Measurements from ENCODE around the gene ST6GAL2.

The ST6GAL2 gene

DNA sequence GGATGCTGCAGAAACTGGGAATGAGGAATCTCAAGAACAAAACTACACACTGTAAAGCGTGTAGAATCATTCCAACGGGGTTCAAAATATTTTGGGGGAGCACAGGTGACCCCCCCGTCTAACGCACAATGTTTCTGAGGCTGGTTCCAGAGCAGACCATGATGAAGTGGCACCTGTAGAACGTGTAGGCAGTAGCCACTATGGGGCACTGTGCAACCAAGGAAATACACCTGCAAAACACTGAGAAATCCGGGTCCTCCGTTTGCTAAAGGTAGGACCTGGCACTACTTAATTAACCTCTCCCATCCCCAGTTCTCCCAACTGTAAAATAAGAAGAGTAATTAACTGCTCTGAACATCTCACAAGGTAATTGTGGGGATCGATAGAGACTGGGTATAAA lies 22.6 kb downstream of the ST6GAL2 start:
- DNase-seq, result no peak

DNA sequence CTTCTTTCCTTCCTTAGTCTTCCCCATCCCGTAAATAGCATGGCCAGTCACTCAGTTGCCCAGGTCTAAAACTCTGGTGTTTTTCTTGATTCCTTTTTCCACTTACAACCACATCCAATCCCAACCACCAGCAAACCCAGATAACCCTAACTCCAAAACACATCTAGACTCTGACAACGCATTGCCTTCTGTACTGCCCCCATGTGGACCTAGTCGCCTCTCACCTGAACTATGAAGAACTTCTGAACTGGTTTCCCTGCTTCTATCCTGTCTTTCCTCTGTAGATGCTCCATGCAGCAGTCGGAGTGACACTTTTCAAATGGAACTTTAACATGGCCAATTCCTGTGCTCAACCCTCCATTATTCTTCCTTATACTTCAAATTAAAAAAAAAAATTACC lies 26.5 kb downstream of the ST6GAL2 start:
- no peak for DNase-seq

DNA sequence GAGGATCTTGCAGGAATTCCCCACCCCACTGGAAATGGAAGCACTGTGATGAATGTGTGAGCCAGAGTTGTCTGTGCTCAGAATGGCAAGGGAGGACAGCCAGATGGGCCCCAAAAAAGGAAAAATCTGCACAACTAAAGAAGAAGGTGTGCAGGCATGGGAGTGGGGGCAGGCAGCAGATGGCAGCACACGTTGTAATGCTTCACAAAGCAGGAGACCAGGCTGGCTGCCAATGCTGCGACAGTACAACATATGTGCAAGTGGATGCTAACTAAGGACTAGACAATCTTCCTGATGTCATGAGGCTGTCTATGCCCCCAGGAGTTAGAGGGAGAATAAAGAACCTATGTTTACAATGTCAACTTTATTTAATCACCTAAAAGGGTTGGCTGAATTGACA lies 27.2 kb downstream of the ST6GAL2 start:
- DNase-seq, result peak; percentile 11

DNA sequence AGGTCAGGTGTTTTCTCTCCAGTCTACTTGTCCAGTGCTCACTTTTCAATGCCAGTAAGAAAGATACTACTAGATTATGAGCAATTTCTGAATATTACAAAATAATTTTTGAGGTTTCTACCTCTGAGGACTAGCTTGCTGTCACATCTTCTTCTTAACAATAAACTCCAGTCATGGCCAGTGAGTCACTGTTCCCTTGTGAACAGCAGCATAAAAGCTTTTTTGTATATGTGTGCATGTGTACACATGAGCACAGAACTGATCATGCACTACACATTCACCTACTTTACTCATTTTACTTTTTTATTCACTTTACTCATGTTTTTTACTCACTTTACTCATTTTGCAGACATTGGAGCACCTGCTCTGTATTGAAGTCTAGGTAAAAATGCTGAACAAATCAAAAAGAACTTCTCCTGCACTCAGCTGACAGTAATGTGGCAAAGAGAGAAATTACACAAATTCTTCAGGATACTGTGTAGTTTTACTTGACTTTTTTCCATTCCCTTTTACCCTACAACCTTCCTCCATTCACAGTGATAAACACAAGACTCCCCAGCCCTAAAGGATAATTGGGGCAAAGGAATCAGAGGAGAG lies 28.0 kb downstream of the ST6GAL2 start:
- DNase-seq, result no peak

DNA sequence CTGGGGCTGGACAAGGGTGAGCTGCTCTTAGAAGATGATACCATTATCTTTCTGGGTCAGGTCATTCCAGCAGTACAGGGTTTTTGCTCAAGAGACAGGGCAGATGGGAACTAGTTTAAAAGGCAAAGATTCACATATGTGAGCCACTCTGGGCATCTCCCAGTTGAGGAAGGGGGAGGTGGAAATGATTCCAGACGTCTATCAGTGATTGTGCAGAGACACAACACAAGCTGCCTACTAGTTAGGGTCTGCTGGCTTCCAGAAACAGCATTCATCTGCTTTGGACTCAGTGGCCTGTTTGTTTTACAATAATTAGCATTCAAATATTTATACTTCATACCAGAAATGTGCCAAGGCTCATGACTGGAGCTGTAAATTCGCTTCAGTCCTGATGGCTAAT lies 32.3 kb downstream of the ST6GAL2 start:
- peak; percentile 78 for DNase-seq

DNA sequence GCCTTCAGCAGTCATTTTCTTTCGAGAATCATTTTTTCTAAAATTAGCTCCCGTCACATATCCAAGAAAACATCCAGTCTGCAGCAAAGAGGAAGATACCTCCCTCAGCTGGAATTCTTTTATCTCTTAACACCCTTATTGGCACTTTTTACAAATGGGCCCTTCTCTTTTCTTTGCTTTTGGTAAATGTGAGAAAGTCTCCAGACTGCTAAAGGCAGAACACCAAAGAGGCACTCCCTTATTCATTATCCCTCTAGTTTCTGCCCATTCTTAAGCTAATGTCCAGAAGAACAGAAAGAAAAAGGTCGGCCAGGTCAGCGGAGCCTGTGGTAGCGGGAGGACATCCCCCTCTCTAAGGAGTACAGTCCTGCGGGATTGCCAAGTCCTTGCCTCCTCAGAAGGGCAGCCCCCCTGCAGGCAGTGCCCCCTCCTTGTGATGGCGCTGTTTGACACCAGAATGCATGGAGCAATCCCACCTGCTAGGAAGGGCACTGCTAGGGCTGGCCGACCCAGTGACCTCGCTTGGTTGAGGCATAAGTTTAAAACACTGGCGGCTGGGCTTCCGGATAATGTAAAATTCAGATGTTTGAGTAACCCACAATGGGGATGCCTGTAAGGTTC lies 34.0 kb downstream of the ST6GAL2 start:
- DNase-seq, result no peak

DNA sequence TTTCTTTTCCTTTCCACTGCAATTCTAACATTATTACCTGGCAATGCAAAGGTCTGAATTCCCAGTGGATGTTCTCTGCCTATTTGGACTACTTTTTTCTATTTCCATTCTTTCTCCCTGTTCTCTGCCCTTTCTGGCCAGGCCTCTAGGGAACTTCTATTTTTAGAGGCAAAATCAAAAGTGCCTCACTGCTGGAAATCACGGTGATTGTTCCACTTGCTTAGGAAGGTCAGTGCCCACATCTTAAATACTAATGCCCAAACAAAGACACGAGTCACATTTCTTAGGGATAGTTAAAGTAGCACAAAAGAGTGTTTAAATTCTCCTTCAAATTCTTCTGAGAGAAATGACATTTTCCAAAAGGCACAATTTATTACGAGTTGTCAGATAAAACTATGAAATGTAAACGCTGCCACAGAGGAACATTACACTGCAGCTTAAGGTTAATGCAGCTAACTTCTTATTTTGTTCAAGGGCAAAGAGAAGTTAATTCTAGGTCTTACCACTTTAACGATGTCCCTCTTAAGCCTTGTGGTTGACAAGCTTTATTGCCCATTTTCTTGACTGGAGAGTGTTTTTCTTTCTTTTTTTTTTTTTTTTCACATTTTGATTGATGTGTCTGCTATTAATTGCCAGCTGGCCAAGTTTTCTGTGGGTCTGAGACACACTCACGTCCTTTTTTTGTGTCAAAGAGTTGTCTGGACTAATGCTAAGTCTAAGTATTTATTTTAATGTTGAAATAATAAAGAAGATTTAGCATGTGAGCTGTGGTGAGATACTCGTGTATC lies 34.7 kb downstream of the ST6GAL2 start:
- DNase-seq, result no peak

DNA sequence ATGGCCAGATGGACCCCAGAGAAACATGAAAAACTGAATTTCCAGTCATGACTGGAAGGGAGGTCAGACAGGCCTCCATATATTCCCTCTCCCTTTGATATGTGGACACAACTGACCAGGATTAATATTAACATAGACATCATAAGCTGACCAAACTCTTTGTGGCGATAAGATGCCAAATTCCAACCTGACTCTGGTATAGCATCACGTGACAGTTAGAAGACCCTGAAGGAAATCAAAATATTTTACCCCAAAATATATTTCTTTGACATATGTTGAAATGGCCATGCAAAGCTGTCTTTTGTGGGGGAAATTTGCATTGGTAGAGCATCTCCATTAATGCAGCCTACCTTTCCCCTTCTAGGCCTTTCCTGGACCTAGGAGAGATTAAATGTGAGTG lies 36.7 kb downstream of the ST6GAL2 start:
- DNase-seq, result no peak

DNA sequence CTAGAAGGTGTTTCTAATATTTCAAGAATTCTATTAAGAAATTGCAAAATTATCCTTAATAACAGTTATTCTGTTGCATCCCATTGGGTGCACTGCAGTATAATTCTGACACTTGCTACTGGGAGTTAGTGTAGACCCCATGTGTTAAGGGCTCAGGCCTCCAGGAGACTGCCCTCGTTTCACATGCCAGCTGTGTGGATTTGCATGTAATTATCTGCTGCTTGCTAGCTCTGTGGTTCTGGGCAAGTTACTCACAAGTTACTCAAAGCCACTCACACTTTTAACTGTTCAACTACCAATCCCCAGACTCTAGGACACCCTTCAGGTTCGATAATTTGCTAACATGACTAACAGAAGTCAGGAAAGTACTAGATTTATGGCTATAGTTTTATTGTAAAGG lies 38.6 kb downstream of the ST6GAL2 start:
- no peak for DNase-seq

DNA sequence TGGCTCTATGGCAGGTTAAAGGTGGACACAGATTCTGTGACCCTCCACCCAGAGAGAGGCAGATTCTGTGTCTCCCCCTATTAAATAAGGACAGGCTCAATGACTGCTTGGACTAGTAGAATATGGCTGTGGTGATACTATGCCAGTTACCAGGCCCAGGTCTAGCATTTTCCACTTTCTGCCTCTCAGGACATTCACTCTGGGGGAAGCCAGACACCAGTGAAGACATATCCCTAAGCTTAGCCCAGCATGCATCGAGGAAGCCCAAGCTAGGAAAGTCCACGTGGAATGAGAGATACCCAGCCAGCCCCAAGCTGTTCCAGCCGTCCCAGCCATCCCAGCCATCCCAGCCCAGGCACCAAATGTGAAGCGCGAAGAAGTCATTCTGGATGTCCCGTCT lies 40.3 kb downstream of the ST6GAL2 start:
- no peak for DNase-seq

DNA sequence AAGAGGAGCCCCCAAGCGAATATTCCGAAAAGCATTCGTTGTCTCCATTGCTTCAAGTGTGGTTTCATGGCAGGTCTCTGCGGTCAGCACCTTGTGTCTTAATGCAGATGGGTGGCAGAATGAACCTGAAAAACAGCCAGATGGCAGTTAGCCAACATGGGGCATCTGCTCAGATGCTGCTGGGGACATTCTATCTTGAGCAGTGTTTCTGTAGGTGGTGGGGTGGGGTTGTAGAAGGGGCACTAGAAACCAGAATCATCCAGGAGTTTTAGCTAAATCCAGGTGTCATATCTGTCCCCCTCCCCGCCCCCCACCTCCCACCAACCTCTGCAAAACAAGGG lies 42.1 kb downstream of the ST6GAL2 start:
- peak; percentile 36 for DNase-seq

DNA sequence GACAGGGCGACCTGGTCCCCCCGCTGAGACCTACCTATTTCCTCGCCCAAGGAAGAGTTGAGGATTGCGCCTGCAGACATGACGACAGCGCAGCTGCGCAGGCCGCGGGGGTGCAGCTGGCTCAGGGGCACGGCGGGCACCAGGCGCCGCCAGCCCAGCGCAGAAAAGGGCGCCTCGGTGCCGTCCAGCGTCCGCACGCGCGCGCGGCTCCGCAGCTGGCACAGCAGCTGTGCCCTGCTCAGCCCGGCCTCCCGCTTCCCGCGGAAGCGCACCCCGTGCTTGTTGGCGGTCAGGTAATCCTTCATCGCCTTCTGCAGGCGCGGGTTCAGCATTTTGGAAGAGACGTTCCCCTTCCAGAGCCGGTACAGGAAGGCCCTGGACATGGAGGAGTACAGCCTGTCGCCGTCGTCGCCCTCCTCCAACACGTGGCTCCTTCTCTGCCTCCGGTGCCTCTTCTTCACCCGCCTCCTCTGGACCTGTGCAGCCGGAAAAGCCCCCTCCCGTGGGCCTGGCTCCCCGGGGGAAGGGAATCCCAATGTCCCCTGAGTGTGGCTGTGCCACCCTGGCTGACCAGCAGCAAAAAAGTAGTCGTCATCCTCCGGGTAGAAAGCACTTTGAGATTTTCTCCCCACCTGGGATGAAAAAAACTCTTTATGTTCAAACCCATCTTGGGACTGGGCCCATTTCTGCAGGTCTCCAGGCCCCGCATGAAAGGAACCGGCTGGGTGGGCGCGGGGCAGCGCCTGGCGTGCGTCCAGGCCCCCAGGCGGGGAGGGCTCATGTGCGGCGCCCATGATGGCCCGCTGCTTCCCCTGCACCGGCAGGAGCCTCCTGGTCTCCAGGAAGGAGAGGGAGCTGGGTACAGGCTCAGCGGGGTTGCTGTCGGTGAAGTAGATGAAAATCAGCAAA lies 42.7 kb downstream of the ST6GAL2 start:
- no peak for DNase-seq

DNA sequence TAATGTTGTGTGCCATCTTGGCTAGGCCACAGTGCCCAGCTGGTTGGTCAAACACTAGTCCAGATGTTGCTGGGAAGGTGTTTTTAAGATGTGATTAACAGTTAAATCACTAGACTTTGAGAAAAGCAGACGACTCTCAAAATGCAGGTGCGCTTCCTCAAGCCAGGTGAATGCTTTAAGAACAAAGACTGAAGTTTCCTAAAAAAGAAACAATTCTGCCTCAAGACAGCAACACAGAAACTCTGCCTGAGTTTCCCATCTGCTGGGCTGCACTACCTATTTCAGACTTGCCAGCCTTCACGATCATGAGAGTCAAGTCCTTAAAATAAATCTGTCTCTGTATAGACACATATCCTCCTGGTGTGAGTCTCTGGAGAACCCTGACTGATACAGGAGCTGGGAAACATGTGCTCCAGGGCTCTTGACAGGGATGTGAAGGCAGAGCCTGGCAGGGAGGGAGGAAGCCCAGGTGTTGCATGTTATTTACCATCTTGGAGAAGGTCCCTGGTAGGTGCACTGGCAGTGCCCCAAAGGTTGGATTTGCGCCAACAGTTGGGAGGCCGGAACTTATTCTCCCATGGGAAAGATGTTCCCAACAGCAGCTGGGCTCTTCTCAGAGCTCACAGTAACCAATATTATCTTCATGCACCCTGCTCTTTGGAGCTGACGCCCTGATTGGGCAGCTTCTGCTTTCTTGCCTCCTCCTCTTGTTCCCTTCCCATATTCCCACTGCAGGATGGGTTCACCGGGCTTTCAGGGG lies 43.9 kb downstream of the ST6GAL2 start:
- DNase-seq, result peak; percentile 18

DNA sequence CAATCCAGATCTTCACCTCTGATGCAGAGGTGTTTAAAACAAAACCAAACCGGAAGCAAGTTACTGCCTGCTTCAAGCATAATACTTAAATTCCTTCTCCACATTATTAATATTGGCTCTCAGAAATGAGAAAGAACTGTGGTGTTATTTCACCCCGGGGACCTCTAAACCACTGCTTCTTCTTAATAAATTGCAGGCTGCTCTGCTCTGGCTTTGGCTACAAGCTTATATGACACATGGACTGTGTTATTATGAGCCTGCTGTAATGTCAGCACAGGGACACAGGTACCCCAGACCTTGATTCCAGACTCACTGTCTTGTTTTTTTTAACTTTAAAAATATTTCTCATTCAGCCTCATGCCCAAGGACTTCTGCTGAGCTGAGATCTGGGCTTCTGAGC lies 45.1 kb downstream of the ST6GAL2 start:
- DNase-seq, result no peak

DNA sequence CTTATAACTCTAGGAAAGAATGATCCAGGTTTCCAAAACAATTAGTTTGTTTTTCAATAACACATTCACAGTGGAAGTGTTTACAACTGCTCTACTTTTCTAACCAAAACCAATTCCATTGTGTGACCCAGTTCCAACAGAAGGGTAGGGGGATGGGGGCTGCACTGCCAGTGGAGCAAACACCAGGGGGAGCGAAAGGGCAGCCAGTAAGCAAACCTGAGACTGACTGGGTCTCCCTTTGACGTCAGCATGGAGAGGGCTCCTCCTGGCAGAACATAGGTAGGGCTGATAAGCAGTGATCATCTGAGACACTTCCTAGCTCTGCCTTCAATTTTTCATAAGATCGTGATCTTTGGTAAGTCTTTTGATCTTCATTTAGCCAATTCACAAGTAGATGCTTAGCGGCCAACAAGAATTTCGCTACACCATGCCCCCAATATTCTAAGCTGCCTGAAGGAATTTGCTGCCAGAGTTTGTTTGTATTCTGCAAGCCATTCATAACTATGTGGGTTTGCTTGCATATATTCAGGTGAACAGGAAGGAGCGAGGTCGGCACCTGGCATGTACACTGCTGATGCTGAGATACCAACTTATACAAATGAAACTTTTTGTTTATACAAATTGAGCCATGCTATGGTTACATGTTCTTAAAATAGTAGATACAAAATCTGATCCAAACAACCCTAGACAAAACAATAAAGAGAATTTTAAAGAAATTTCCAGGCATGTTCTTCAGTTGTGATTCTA lies 45.9 kb downstream of the ST6GAL2 start:
- DNase-seq, result peak; percentile 57

DNA sequence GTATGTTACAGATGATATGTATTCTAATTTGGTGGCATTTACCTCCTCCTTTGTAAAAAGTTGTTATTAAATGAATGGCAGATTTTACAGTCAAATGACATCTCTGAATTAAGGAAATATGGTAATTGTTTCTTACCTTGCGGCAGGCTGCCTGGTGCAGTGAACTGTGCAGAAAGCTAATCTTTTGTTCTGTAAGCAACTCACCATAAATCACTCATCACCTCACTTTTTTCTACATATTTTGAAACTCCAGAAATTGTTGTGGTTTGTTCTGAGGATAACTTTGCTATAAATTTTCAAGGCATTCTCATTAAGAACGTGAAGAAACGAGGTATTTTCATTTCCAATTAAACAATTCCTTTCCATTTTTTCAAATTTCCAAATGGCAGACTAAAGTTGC lies 52.7 kb downstream of the ST6GAL2 start:
- no peak for DNase-seq

DNA sequence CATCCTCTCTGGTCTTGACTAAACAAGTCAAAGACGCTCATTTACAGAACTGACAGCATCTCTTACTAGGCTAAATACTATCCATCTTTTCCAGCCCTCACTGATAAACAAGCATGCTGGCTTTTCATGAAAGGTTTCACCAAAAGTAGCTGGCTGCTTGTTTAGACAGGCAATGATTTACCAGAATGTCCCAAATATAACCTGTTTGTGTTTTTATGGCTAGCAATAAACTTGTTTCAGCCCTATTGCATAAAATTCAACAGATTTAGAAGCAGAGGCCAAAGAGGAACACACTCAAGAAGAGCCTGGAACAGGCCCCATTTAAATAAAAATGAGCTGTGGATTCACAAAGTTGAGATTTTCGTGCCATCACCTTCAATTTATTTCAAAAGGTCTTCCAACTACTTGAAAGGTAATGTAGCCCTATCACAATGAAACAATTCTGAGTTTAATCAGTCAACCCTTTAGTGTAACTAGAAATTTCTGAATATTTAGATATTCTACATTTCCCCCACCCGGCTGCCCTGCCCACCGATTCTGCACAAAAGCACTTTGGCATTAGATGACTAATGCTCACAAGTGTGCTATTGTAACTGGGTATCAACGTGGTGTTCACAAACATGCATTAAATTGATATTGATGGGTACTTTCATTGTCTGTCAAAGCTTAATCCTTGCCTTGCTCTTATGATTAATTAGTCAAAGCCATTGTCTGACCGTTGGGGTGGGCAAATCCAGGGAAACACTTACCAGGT lies 54.0 kb downstream of the ST6GAL2 start:
- DNase-seq, result no peak

DNA sequence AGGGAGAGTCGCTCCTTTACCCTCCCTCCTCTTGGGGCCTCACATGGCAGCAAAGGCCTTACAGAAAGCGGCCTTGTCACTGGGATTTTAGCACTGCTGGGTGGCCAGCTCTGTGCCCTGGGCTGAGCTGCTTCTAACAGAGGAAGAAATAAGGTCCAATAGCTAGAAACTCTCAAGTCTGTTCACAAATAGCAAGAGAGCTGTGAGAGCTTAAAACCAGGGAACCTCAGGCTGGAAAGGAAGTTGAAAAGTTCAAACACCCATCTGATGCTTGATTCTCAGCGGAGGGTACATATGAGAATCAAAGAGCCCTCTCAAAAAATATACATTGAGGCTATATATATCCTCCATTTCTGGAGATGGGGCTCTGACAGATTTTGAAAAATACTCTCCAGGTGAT lies 54.7 kb downstream of the ST6GAL2 start:
- no peak for DNase-seq

DNA sequence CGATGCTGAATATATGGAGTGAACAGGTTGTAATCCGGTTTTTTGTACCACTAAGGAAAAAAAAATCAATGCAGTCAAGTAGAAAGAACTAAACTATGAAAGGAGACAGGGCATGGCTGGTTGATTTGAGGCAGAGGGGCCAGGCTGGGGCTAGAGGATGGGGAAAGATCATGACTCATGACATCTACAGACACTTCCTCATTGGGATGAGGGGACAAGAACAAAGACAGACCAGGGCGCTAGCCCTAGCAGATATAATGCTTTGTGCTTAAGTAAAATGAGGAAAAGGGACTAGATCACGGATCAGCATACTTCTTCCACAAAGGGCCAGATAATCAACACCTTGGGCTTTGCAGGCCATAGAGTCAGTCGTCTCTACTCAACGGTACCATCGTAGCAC lies 55.8 kb downstream of the ST6GAL2 start:
- DNase-seq, result no peak

DNA sequence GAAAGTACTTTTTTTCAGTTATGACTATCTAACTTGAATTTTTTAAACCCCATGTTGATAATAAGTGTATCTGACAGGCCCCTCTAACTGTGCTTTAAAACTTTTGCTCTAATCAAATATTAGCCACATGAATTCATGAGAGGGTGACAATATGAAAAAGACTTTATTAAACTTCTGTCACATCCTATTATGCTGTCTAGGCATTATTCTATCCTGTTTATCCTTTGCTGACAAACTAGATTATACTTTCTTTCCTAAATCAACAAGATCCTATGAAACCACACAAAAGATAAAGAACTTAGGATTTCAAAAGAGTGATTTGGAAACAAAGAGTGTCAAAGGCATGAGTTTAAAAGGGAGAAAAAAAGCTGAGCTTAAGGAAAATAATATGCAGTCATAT lies 57.8 kb downstream of the ST6GAL2 start:
- DNase-seq, result no peak

DNA sequence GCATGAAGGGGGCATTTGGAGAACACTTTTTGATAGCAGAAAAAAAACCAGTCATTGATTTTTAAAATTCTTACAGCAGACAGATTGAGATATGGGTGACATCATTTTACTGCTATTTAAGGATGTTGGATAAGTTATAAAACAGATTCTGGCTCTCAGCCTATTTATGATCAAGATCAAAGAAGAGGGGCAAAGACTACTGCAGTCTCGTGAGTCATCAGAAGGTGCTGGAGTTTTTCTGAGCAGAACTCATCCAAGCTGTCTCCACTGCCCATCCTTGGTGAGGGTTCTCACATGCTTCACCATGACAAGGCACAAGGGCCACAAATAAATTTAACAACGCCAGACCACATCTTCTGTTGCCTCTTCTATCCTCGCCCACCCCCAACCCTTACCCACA lies 58.8 kb downstream of the ST6GAL2 start:
- DNase-seq, result no peak

All from NCI-H1694 (cell line).